Stomach smooth muscle (tissue), 2 donors: ENCODE results near the gene VWDE.

ENCODE experiments used
- H3K27ac ChIP-seq: one replicate; pipeline ENCODE4 v1.7.0; 2013; ENCODE audit warnings: mild to moderate bottlenecking, low read length, inconsistent platforms
- H3K27me3 ChIP-seq, 2 donors: one replicate each; pipeline ENCODE4 v1.7.0; 2013; ENCODE audit warnings: low read length in 2 of 2; ENCODE audit not compliant: insufficient read depth in 2 of 2, control insufficient read depth in 1 of 2
- H3K36me3 ChIP-seq, 2 donors: one replicate each; pipeline ENCODE4 v1.7.0; 2013; ENCODE audit warnings: low read length in 2 of 2; ENCODE audit not compliant: control insufficient read depth in 2 of 2, insufficient read depth in 2 of 2
- H3K4me1 ChIP-seq: one replicate; pipeline ENCODE4 v1.7.0; 2013; ENCODE audit warnings: low read length; ENCODE audit not compliant: control insufficient read depth, insufficient read depth
- H3K4me3 ChIP-seq, 2 donors: one replicate each; pipeline ENCODE4 v1.7.0; 2013; ENCODE audit warnings: low read length in 2 of 2
- H3K9ac ChIP-seq, 2 donors: one replicate each; pipeline ENCODE4 v1.7.0; 2013; ENCODE audit warnings: low read length in 2 of 2, mild to moderate bottlenecking in 1 of 2
- H3K9me3 ChIP-seq, 2 donors: one replicate each; pipeline ENCODE4 v1.7.0; 2013; ENCODE audit warnings: low read length in 2 of 2; ENCODE audit not compliant: control insufficient read depth in 2 of 2
- donor health status: healthy.
- donor health status: Pancreatic carcinoma.

The VWDE gene

DNA sequence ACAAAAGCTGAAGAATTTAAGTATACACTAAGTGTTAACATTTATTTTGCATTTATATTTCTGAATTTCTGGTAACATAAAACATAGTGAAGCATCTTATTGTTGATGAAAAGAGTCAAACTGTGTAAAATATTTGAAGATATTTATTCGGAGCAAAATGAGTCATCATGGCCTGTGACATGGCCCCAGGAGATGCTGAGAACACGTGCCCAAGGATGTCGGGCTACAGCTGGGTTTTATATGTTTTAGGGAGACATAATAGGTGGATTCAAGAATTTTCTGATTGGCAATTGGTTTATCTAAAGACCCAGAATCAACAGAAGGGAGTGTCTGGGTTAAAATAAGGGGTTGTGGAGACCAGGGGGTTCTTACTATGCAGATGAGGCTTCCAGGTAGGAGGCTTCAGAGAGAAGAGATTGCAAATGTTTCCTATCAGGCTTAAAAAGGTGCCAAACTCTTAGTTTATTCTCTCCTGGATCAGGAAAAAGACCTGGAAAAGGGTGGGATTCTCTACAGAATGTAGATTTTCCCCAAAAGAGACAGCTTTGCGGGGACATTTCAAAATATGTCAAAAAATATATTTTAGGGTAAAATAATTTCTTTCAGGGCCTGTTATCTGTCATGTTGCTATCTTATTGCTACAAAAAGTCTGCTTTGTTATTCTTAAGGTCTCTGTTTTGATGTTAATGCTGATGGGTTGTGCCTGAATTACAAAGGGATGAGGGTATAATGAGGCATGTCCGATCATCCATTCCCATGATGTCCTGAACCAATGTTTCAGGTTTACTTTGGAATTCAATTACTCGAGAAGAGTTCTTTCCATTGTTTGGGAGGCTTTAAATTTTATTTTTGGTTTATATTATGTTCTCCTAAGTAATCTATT, 74.5 kb downstream of the VWDE start:
- H3K27me3 ChIP-seq, result no peaks in the 10 kb centered on the region
- H3K4me3 ChIP-seq, result no peak overlapping the region

GRCh38 chr7:12327922-12328321, 75.7 kb downstream of the VWDE start:
- H3K9me3 ChIP-seq, result no peaks in the 10 kb centered on the region
- no peaks in the 10 kb centered on the region for H3K27me3 ChIP-seq
- no peak overlapping the region for H3K27ac ChIP-seq
- no peak overlapping the region for H3K9ac ChIP-seq
- no peaks in the 10 kb centered on the region for H3K36me3 ChIP-seq
- H3K4me3 ChIP-seq, result no peak overlapping the region
- no peaks in the 10 kb centered on the region for H3K4me1 ChIP-seq

More for the DNA sequence above, 74.5 kb downstream of the VWDE start:
- Histone ChIP-seq H3K9me3 (no peaks in the 10 kb centered on the region), H3K4me1 (no peaks in the 10 kb centered on the region), H3K27ac (no peak overlapping the region), H3K36me3 (no peaks in the 10 kb centered on the region), H3K9ac (no peak overlapping the region)

DNA sequence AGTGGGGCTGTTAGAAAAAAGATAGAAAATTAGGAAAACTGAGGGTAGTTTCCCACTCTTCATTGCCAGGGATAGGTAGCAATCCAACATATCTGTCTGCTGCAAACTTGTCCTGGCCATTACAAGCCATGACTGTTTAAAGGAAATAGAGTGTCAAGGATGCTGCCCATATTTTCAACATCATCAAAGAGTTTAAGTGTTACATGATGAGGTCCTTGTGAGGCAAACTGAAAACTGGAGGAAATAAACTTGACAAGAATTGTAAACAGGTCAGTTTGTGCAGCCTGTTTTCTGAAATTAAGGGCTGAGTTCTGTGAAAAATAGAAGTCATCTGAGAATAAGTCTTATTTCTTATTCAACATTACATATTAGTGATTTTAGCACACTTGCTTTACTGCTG, 78.0 kb downstream of the VWDE start:
- no peaks in the 10 kb centered on the region for H3K36me3 ChIP-seq
- no peak overlapping the region for H3K27ac ChIP-seq
- H3K27me3 ChIP-seq, result no peaks in the 10 kb centered on the region
- no peak overlapping the region for H3K9ac ChIP-seq
- no peak overlapping the region for H3K4me3 ChIP-seq
- H3K9me3 ChIP-seq, result no peaks in the 10 kb centered on the region
- H3K4me1 ChIP-seq, result no peaks in the 10 kb centered on the region

DNA sequence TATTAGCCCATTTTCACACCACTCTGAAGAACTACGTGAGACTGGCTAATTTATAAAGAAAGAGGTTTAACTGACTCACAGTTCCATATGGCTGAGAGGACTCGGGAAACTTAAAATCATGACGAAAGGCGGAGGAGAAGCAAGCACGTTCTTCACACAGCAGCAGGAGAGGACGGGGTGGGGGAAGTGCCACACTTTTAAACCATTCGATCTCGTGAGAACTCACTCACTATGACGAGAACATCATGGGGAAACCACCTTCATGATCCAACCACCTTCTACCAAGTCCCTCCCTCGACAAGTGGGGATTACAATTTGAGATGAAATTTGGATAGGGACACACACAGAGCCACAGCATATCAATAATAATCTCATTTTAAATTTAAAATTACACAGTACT, 80.2 kb downstream of the VWDE start:
- Histone ChIP-seq H3K27me3 (no peaks in the 10 kb centered on the region), H3K9ac (no peak overlapping the region), H3K4me1 (no peaks in the 10 kb centered on the region), H3K4me3 (no peak overlapping the region), H3K27ac (no peak overlapping the region), H3K9me3 (no peaks in the 10 kb centered on the region), H3K36me3 (no peaks in the 10 kb centered on the region)

DNA sequence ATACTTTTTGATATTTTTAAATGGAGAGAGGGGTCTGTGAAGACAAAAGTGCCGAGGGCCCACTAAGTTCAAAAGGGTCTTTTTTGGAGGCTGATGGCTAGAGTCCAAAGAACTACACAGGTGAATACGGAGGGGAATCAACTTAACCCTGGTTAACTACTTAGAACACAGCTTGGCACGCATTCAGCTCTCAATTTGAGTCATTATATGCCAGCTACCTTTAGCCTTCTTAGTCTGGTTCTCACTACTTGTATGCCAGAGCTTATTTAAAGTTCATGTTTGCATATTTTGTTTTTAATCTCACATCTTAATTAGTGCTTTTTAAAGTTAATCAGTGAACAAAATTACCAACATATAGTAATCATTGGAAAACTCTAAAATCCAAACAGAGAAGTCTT, 80.8 kb downstream of the VWDE start:
- H3K9me3 ChIP-seq, result no peaks in the 10 kb centered on the region
- H3K9ac ChIP-seq, result no peak overlapping the region
- no peaks in the 10 kb centered on the region for H3K27me3 ChIP-seq
- H3K4me1 ChIP-seq, result no peaks in the 10 kb centered on the region
- H3K36me3 ChIP-seq, result no peaks in the 10 kb centered on the region
- no peak overlapping the region for H3K4me3 ChIP-seq
- H3K27ac ChIP-seq, result no peak overlapping the region

- Histone ChIP-seq H3K9me3 (no peaks in the 10 kb centered on the region), H3K4me1 (no peaks in the 10 kb centered on the region)
Measured at GRCh38 chr7:12322284-12322902, 81.3 kb downstream of the VWDE start.

DNA sequence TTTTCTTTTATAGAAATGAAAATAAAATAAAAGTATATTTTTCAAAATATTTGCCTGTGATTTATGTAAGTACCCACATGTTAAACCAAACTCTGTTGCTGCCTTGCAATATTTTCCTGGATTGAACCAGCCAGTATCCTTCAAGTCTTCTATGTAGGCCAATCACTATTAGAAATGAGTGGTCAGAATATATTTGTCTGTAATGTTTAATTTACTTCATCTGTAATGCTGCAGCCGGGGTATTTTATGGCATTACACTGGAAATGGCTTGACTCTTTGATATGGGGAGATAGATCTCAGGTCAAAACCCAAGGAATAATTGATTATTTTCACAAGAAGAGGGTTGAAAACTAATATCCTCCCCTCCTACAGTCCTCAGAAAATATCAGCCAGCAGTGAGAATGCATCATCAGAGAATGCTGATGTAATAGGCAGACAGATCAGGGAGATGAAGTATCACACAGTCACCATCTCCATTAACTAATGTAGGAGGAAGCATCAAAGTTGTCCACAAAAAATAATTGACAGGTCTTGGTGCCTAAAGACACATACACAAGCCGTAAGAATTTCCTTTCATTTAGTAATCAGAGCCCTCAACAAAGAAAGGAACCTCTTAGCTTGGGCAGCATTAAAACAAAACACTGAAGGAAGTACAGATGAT, 82.5 kb downstream of the VWDE start:
- H3K9me3 ChIP-seq, result no peaks in the 10 kb centered on the region
- no peak overlapping the region for H3K9ac ChIP-seq
- no peak overlapping the region for H3K27ac ChIP-seq
- H3K36me3 ChIP-seq, result no peaks in the 10 kb centered on the region
- H3K4me1 ChIP-seq, result no peaks in the 10 kb centered on the region
- no peak overlapping the region for H3K4me3 ChIP-seq
- no peaks in the 10 kb centered on the region for H3K27me3 ChIP-seq

More at GRCh38 chr7:12322284-12322902, 81.3 kb downstream of the VWDE start:
- H3K36me3 ChIP-seq, result no peaks in the 10 kb centered on the region
- H3K27ac ChIP-seq, result no peak overlapping the region
- no peak overlapping the region for H3K9ac ChIP-seq
- no peaks in the 10 kb centered on the region for H3K27me3 ChIP-seq
- H3K4me3 ChIP-seq, result no peak overlapping the region

DNA sequence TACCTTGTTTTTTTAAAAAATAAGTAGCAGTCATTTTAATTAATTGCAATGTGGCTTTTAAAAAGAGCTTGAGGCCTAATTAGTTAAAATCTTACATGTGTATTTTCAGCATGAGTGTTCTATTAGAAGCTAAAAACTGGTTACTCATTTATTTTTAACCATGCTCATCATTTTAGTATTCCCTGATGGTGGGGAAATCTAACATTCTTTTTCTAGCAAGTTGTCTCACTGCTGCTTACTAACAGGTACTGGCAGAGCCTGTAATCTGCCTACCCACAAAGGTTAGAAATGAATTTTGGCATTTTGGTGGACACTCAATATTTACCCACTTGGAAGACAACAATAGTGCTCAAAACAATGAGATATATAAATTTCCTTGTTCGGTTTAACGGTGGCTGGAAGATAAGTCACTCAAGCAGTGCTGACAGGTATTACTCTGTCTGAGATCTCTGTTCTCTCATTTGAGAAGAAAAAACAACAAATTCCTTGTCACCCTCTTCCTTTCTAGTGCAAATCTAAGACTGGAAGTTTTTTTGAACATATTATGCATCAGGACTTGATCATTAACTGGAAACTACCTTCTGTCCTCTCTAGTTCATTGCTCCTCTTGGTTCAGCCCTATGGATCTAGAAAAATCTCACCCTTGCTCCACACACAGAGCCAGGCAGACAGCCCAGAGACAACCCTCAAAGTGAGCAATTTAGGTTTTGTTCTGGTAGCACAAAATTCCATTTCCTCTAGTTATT, 83.3 kb downstream of the VWDE start:
- Histone ChIP-seq H3K36me3 (no peaks in the 10 kb centered on the region), H3K27me3 (no peaks in the 10 kb centered on the region), H3K27ac (no peak overlapping the region), H3K9me3 (no peaks in the 10 kb centered on the region), H3K9ac (no peak overlapping the region), H3K4me1 (no peaks in the 10 kb centered on the region), H3K4me3 (no peak overlapping the region)

GRCh38 chr7:12317675-12318074, 86.0 kb downstream of the VWDE start:
- Histone ChIP-seq H3K4me1 (no peaks in the 10 kb centered on the region), H3K4me3 (no peak overlapping the region), H3K27me3 (no peaks in the 10 kb centered on the region), H3K27ac (no peak overlapping the region), H3K9me3 (no peaks in the 10 kb centered on the region), H3K36me3 (no peaks in the 10 kb centered on the region), H3K9ac (no peak overlapping the region)

- no peaks in the 10 kb centered on the region for H3K9me3 ChIP-seq
- H3K27ac ChIP-seq, result no peak overlapping the region
- no peak overlapping the region for H3K4me3 ChIP-seq
- no peaks in the 10 kb centered on the region for H3K4me1 ChIP-seq
- H3K36me3 ChIP-seq, result no peaks in the 10 kb centered on the region
- no peak overlapping the region for H3K9ac ChIP-seq
- no peaks in the 10 kb centered on the region for H3K27me3 ChIP-seq
Measured at GRCh38 chr7:12316925-12317324, 86.7 kb downstream of the VWDE start.
